ENCODE results near the gene TGM2. TPM values are rescaled to one million over a fixed set of nuclear protein-coding genes. Genes with fewer than 3 reads are reported as not detected.

TGM2 gene
- total and polyA plus RNA-seq, 9 of the 15 experiments (the other 6 are each of a cell fraction or from before 2014, with no cell fraction given), result 5.5 to 78.5 (median 37.6) TPM

GRCh38 chr20:38173237-38174156 lies 8.4 kb upstream of the TGM2 start (continued):
- TF ChIP-seq THRA (IDR thresholded peaks at IDR 0.05), result no peak
- TF ChIP-seq HNRNPLL (IDR thresholded peaks at IDR 0.05; ENCODE audit: low read depth, low read length, poor library complexity, severe bottlenecking), result no peak
- no peak for TF ChIP-seq TOE1 (IDR thresholded peaks at IDR 0.05; ENCODE audit: borderline replicate concordance)
- TF ChIP-seq TOE1 (CRISPR knock-in tag; IDR thresholded peaks at IDR 0.05; ENCODE audit: borderline replicate concordance, low read depth), result no peak
- no peak for TF ChIP-seq TCF7L2 (IDR thresholded peaks at IDR 0.05; ENCODE audit: low read depth, low read length)
- no peak for TF ChIP-seq MXD1 (CRISPR knock-in tag; IDR thresholded peaks at IDR 0.05; ENCODE audit: borderline replicate concordance, poor library complexity, severe bottlenecking)
- TF ChIP-seq PRPF4 (IDR thresholded peaks at IDR 0.05; ENCODE audit: insufficient read depth, low read depth, low read length, poor library complexity, severe bottlenecking), result no peak
- TF ChIP-seq ZNF77 (CRISPR knock-in tag; IDR thresholded peaks at IDR 0.05), result no peak
- no peak for TF ChIP-seq MYBL2 (IDR thresholded peaks at IDR 0.05; ENCODE audit: low read depth)
- no peak for TF ChIP-seq MYBL2 (CRISPR knock-in tag; IDR thresholded peaks at IDR 0.05; ENCODE audit: borderline replicate concordance)
- peak; percentile 49; the same call in 1 of the 2 replicates for TF ChIP-seq HDAC2 (IDR thresholded peaks at IDR 0.05)
- no peak for TF ChIP-seq HNRNPL (IDR thresholded peaks at IDR 0.05; ENCODE audit: low read depth, low read length)
- TF ChIP-seq EGR1 (conservative IDR thresholded peaks at IDR 0.05), result no peak
- no peak for TF ChIP-seq HOMEZ (CRISPR knock-in tag; IDR thresholded peaks at IDR 0.05)
- TF ChIP-seq RREB1 (CRISPR knock-in tag; IDR thresholded peaks at IDR 0.05), result no peak
- TF ChIP-seq JUND (IDR thresholded peaks at IDR 0.05; ENCODE audit: borderline replicate concordance, low read depth, low read length), result peak; percentile 18; the same call in 1 of the 2 replicates
- TF ChIP-seq JUND (tag; IDR thresholded peaks at IDR 0.05; ENCODE audit: borderline replicate concordance, low read depth, low read length), result no peak
- TF ChIP-seq TBL1XR1 (IDR thresholded peaks at IDR 0.05; ENCODE audit: low read length in 2 of 2), result no peak
